Cardiac fibroblast (primary cell): ENCODE measurements around the gene PKHD1.

Experiments
- DNase-seq, 2 donors: peaks; one replicate each; pipeline versions ENCODE4 v3.0.0 to v3.0.0-alpha.2; 2010; ENCODE audit warnings: low read depth in 2 of 2
- H3K4me3 ChIP-seq, 2 donors: replicated peaks in 1 of 2; 1 replicate in 1 of 2; 2 replicates in 1 of 2; pipeline ENCODE4 v1.5.1; 2011; ENCODE audit warnings: low read depth in 2 of 2, low read length in 2 of 2, mild to moderate bottlenecking in 2 of 2, moderate library complexity in 1 of 2
- CTCF ChIP-seq: IDR thresholded peaks from one replicate; pipeline ENCODE4 v1.5.1; 2011; ENCODE audit warnings: low read depth, mild to moderate bottlenecking, low read length, inconsistent platforms

PKHD1 gene

GRCh38 chr6:51913265-51913664, 174.1 kb downstream of the PKHD1 start:
- no peak for TF ChIP-seq CTCF
- H3K4me3 ChIP-seq: no peak overlapping the region
- no peak for DNase-seq

DNA sequence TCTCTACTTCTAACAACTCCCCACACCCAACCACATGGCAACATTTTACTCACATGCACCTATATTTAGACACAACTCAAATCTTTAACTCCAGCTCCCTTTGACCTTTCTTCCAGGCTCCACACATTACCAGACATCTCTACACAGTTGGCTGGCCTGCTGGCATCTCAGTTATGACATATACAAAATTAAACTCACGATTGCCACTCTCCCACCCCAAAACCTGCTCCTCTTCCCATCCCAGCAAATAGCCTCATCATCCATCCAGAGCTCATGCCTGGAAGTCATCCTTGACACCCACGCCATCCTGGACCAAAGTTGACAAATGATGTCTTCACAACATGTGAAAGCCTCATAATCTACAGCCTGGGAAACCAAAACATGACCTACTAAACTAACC, 176.6 kb downstream of the PKHD1 start:
- no peak for TF ChIP-seq CTCF
- no peak for DNase-seq
- H3K4me3 ChIP-seq: no peak overlapping the region

DNA sequence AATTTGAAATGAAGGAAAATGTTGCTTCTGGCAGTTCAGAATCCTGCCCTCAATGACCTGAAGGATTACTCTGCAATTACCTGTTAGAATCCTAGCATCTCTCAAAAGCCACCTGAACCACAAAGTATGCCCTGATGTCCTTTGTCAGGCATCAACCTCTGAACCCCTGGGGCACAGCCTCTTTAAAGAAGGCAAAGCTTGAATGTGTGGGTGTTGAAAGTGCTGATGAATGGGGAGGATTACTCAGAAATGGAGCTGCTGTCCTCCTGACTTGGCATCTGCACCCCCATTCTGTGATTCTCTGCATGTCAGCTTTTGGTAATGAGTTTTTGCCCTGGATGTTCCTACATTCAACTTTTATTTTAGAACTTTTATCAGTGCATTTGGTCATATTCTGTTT, 179.2 kb downstream of the PKHD1 start:
- DNase-seq: no peak
- no peak overlapping the region for H3K4me3 ChIP-seq
- TF ChIP-seq CTCF: no peak

- no peak overlapping the region for H3K4me3 ChIP-seq
- no peak for TF ChIP-seq CTCF
- no peak for DNase-seq
Measured at GRCh38 chr6:51901766-51902764, 185.3 kb downstream of the PKHD1 start.

- no peak overlapping the region for H3K4me3 ChIP-seq
- no peak for DNase-seq
- TF ChIP-seq CTCF: no peak
Measured at GRCh38 chr6:51893366-51893765, 194.0 kb downstream of the PKHD1 start.

- no peak for DNase-seq
- TF ChIP-seq CTCF: no peak
- H3K4me3 ChIP-seq: no peak overlapping the region
Measured at GRCh38 chr6:51892750-51893149, 194.7 kb downstream of the PKHD1 start.

DNA sequence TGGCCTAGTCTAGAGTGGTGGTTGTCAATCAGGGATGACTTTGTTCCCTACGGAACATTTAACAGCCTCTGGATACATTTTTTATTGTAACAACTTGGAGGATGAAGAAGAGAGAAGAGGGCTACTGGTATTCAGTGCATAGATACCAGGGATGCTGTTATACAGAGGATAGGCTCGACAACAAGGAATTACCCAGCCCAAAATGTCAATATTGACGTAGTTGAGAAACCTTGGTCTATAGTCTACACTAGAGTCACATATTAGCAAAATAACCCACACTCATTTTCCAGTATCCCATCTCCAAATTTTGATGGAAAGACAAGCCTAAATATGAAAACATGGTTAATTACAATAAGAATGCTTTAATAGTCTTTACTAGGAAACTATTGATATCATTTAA, 195.1 kb downstream of the PKHD1 start:
- DNase-seq: no peak
- no peak overlapping the region for H3K4me3 ChIP-seq
- TF ChIP-seq CTCF: no peak
